H1 (cell line): ENCODE results near the gene SHISA6. TPM values are rescaled to one million over a fixed set of nuclear protein-coding genes. Genes with fewer than 3 reads are reported as not detected.

Source experiments
- CTCF ChIA-PET: fragments of 300-600 bp; sonication (Branson Sonifier 250); formaldehyde crosslinking; loops from one replicate; lab custom pipeline; 2021; ENCODE audit not compliant: partially characterized antibody; lab: Charles Lee
- POLR2A ChIA-PET: fragments of 300-600 bp; sonication (Branson Sonifier 250); formaldehyde crosslinking; loops from one replicate; lab custom pipeline; 2021; ENCODE audit warnings: inconsistent platforms; ENCODE audit not compliant: partially characterized antibody; lab: Charles Lee
- DNase-seq, 2 experiments: peaks; one replicate each; pipeline versions ENCODE4 v3.0.0 to v3.0.0-alpha.2; 2010 to 2022; ENCODE audit warnings: low spot score in 2 of 2, low read depth in 1 of 2, mixed read lengths in 1 of 2
- FAIRE-seq: peaks from 2 replicates; lab custom pipeline; 2011; peaks lifted over from hg19 to GRCh38; lab: Jason Lieb, UNC
- H2AFZ ChIP-seq: 2 replicates; pipeline ENCODE4 v1.8.1; 2012; ENCODE audit warnings: low read length, inconsistent platforms
- H2AK5ac ChIP-seq: 2 replicates; pipeline ENCODE4 v1.6.1; 2013; ENCODE audit warnings: low read depth, low read length
- H2BK120ac ChIP-seq: replicated peaks from 2 replicates; pipeline ENCODE3; 2013; ENCODE audit warnings: low read depth, low read length, inconsistent platforms
- H2BK12ac ChIP-seq: 2 replicates; pipeline ENCODE4 v1.6.1; 2013; ENCODE audit warnings: low read depth, low read length
- H2BK15ac ChIP-seq: 2 replicates; pipeline ENCODE4 v1.6.1; 2013; ENCODE audit warnings: low read length
- H2BK20ac ChIP-seq: 2 replicates; pipeline ENCODE4 v1.6.1; 2013; ENCODE audit warnings: low read length
- H2BK5ac ChIP-seq: 2 replicates; pipeline ENCODE4 v1.6.1; 2013; ENCODE audit warnings: low read depth, low read length
- H3K14ac ChIP-seq: 2 replicates; pipeline ENCODE4 v1.6.1; 2013; ENCODE audit warnings: inconsistent platforms; ENCODE audit not compliant: insufficient read length
- H3K18ac ChIP-seq: 2 replicates; pipeline ENCODE4 v1.6.1; 2013; ENCODE audit warnings: low read length; ENCODE audit errors: extremely low read depth
- H3K23ac ChIP-seq: 2 replicates; pipeline ENCODE4 v1.6.1; 2013; ENCODE audit warnings: inconsistent platforms; ENCODE audit not compliant: insufficient read length
- H3K23me2 ChIP-seq: 2 replicates; pipeline ENCODE4 v1.6.1; 2013; ENCODE audit warnings: low read depth, low read length
- H3K27ac ChIP-seq: 2 replicates; pipeline ENCODE4 v1.6.1; 2011; ENCODE audit warnings: low read depth, low read length, inconsistent platforms
- H3K27me3 ChIP-seq, 4 experiments: replicated peaks in 1 of 4; 1 replicate in 1 of 4; 2 replicates in 3 of 4; pipeline versions ENCODE4 v1.6.1 to v1.8.1; 2011 to 2013; ENCODE audit warnings: low read length in 3 of 4, mild to moderate bottlenecking in 3 of 4, inconsistent platforms in 2 of 4, mixed read lengths in 2 of 4, moderate library complexity in 1 of 4; ENCODE audit not compliant: control insufficient read depth in 3 of 4, insufficient read depth in 3 of 4; ENCODE audit errors: extremely low read depth in 1 of 4
- H3K36me3 ChIP-seq, 4 experiments: 2 replicates each; pipeline versions ENCODE4 v1.6.1 to v1.8.1; 2011 to 2013; ENCODE audit warnings: mild to moderate bottlenecking in 4 of 4, low read length in 3 of 4, moderate library complexity in 2 of 4, control low read depth in 1 of 4, inconsistent platforms in 1 of 4; ENCODE audit not compliant: insufficient read depth in 4 of 4, control insufficient read depth in 2 of 4
- H3K4ac ChIP-seq: replicated peaks from 2 replicates; pipeline ENCODE3; 2013; ENCODE audit warnings: low read length, low read depth, mixed read lengths, inconsistent platforms; ENCODE audit not compliant: insufficient read length
- H3K4me1 ChIP-seq, 4 experiments: replicated peaks in 1 of 4; 1 replicate in 1 of 4; 2 replicates in 3 of 4; pipeline versions ENCODE4 v1.6.1 to v1.8.1; 2011 to 2013; ENCODE audit warnings: low read length in 3 of 4, inconsistent platforms in 2 of 4, mixed read lengths in 1 of 4; ENCODE audit not compliant: insufficient read depth in 4 of 4, control insufficient read depth in 3 of 4
- H3K4me2 ChIP-seq, 2 experiments: 2 replicates each; pipeline versions ENCODE4 v1.6.1 to v1.8.1; 2011 to 2013; ENCODE audit warnings: low read depth in 2 of 2, low read length in 2 of 2, control low read depth in 1 of 2, inconsistent platforms in 1 of 2, mild to moderate bottlenecking in 1 of 2; ENCODE audit not compliant: insufficient read depth in 1 of 2
- H3K4me3 ChIP-seq, 4 experiments: fragments of 200-600, 300-600 bp in 1 of 4; sonication (generic), shearing (Covaris generic), sonication (Bioruptor Twin) in 1 of 4; 2 replicates each; pipeline versions ENCODE4 v1.5.1 to v1.8.1; 2011 to 2016; ENCODE audit warnings: low read length in 4 of 4, low read depth in 3 of 4, control low read depth in 2 of 4, inconsistent platforms in 2 of 4, mild to moderate bottlenecking in 2 of 4, mixed read lengths in 1 of 4, moderate library complexity in 1 of 4; ENCODE audit not compliant: insufficient read depth in 2 of 4; ENCODE audit errors: extremely low read depth in 1 of 4
- H3K56ac ChIP-seq: replicated peaks from 2 replicates; pipeline ENCODE3; 2013; ENCODE audit warnings: low read depth, mild to moderate bottlenecking, mixed read lengths, low read length, inconsistent platforms; ENCODE audit not compliant: insufficient read length
- H3K79me1 ChIP-seq: 2 replicates; pipeline ENCODE4 v1.6.1; 2013; ENCODE audit warnings: low read depth, low read length, control low read depth
- H3K79me2 ChIP-seq, 2 experiments: 2 replicates each; pipeline versions ENCODE4 v1.6.1 to v1.8.1; 2012 to 2013; ENCODE audit warnings: low read length in 2 of 2, mild to moderate bottlenecking in 2 of 2, inconsistent platforms in 1 of 2; ENCODE audit not compliant: insufficient read depth in 2 of 2, control insufficient read depth in 1 of 2
- H3K9ac ChIP-seq, 4 experiments: replicated peaks in 1 of 4; 1 replicate in 1 of 4; 2 replicates in 3 of 4; pipeline versions ENCODE4 v1.6.1 to v1.8.1; 2011 to 2013; ENCODE audit warnings: low read depth in 3 of 4, low read length in 3 of 4, control low read depth in 2 of 4, mild to moderate bottlenecking in 2 of 4, moderate library complexity in 2 of 4, inconsistent platforms in 1 of 4; ENCODE audit errors: extremely low read depth in 1 of 4
- H3K9me3 ChIP-seq, 2 experiments: 2 replicates each; pipeline versions ENCODE4 v1.6.1 to v1.8.1; 2012 to 2013; ENCODE audit warnings: mild to moderate bottlenecking in 2 of 2, moderate library complexity in 2 of 2, control low read depth in 1 of 2, inconsistent platforms in 1 of 2, low read depth in 1 of 2, low read length in 1 of 2, mixed read lengths in 1 of 2; ENCODE audit not compliant: insufficient read depth in 2 of 2
- H4K20me1 ChIP-seq, 2 experiments: replicated peaks in 1 of 2; 2 replicates each; pipeline versions ENCODE3 to v1.8.1; 2011 to 2013; ENCODE audit warnings: inconsistent platforms in 2 of 2, low read length in 2 of 2, mild to moderate bottlenecking in 1 of 2; ENCODE audit not compliant: insufficient read depth in 2 of 2, control insufficient read depth in 1 of 2
- H4K5ac ChIP-seq: 2 replicates; pipeline ENCODE4 v1.6.1; 2013; ENCODE audit warnings: low read length, low read depth, mixed read lengths, inconsistent platforms; ENCODE audit not compliant: insufficient read length
- H4K8ac ChIP-seq: 2 replicates; pipeline ENCODE4 v1.8.0; 2013; ENCODE audit warnings: mild to moderate bottlenecking, moderate library complexity, low read length, inconsistent platforms; ENCODE audit not compliant: insufficient read depth; ENCODE audit errors: extremely low read depth
- H4K91ac ChIP-seq: replicated peaks from 2 replicates; pipeline ENCODE3; 2013; ENCODE audit warnings: low read length, mixed read lengths, inconsistent platforms; ENCODE audit not compliant: insufficient read length
- ASH2L ChIP-seq: fragments of 200-600, 300-600 bp; sonication (generic); IDR thresholded peaks from one replicate; pipeline ENCODE4 v1.7.1; 2017; ENCODE audit warnings: low read length
- CBX5 ChIP-seq: fragments of 300-800, 300-1000 bp; sonication (generic); IDR thresholded peaks from 2 replicates; pipeline ENCODE4 v1.7.1; 2016; ENCODE audit warnings: antibody characterized with exemption, low read length, low read depth
- CBX8 ChIP-seq: fragments of 300-800, 300-1000 bp; sonication (generic); IDR thresholded peaks from 2 replicates; pipeline ENCODE4 v1.7.1; 2016; ENCODE audit warnings: low read depth, low read length, borderline replicate concordance
- CHD1 ChIP-seq: IDR thresholded peaks from 2 replicates; pipeline ENCODE4 v1.6.1; 2012; ENCODE audit warnings: low read depth, low read length, improper control_type of control experiment
- EGR1 ChIP-seq: IDR thresholded peaks from 2 replicates; pipeline ENCODE4 v1.6.1; 2011; ENCODE audit warnings: low read depth, low read length, borderline replicate concordance
- EZH2 ChIP-seq: fragments of 200-600 bp; sonication (generic); IDR thresholded peaks from 2 replicates; pipeline ENCODE4 v1.7.1; 2012; ENCODE audit warnings: low read depth, mild to moderate bottlenecking, moderate library complexity, low read length, inconsistent platforms; ENCODE audit not compliant: severe bottlenecking
- HDAC6 ChIP-seq: IDR thresholded peaks from one replicate; pipeline ENCODE4 v1.7.1; 2012; ENCODE audit warnings: low read depth, mild to moderate bottlenecking, inconsistent platforms, low read length, moderate library complexity
- KDM4A ChIP-seq: IDR thresholded peaks from one replicate; pipeline ENCODE4 v1.7.1; 2012; ENCODE audit warnings: low read depth, mild to moderate bottlenecking, moderate library complexity, low read length, inconsistent platforms; ENCODE audit not compliant: severe bottlenecking
- MAX ChIP-seq: IDR thresholded peaks from 2 replicates; pipeline ENCODE4 v1.6.1; 2012; ENCODE audit warnings: inconsistent platforms
- RBBP5 ChIP-seq: IDR thresholded peaks from 2 replicates; pipeline ENCODE4 v1.7.1; 2012; ENCODE audit warnings: low read depth, mild to moderate bottlenecking, inconsistent platforms, low read length, moderate library complexity, borderline replicate concordance
- SAP30 ChIP-seq: fragments of 300-600 bp; sonication (generic); IDR thresholded peaks from 2 replicates; pipeline ENCODE4 v1.7.1; 2012; ENCODE audit warnings: low read length, moderate library complexity, mild to moderate bottlenecking, inconsistent platforms; ENCODE audit not compliant: insufficient read depth, insufficient replicate concordance
- SIX5 ChIP-seq: IDR thresholded peaks from 2 replicates; pipeline ENCODE4 v1.6.1; 2011; ENCODE audit warnings: mild to moderate bottlenecking, low read depth, low read length
- SP1 ChIP-seq: IDR thresholded peaks from 2 replicates; pipeline ENCODE4 v1.6.1; 2011; ENCODE audit warnings: low read depth, low read length
- SP4 ChIP-seq: IDR thresholded peaks from 2 replicates; pipeline ENCODE4 v1.6.1; 2012; ENCODE audit warnings: low read length, inconsistent platforms
- WGBS, 2 experiments: shearing (Covaris generic) in 1 of 2; methylation state at CpG; one replicate each; pipeline versions ENCODE4 v1.1.6 to v1.1.7; 2013 to 2015; ENCODE audit warnings: low lambda C conversion rate in 2 of 2, mixed read lengths in 2 of 2, inconsistent platforms in 1 of 2, low coverage in 1 of 2, missing lambda C conversion rate in 1 of 2; ENCODE audit not compliant: insufficient replicate concordance in 2 of 2, insufficient coverage in 1 of 2, insufficient read length in 1 of 2; ENCODE audit errors: extremely low coverage in 1 of 2, missing lambda C conversion rate in 1 of 2; 5-methylcytosine and 5-hydroxymethylcytosine counted together
- polyA plus RNA-seq, 7 experiments: library from polyadenylated mRNA; depleted of rRNA in 3 of 7; stranded (reverse) in 5 of 7; unstranded in 2 of 7; fragments of >200 nt in 5 of 7; fragments of 200-250 nt in 2 of 7; gene quantifications; 1 replicate in 5 of 7; 2 replicates in 1 of 7; 4 replicates in 1 of 7; pipeline versions ENCODE4 v1.2.1 to v1.2.3, GENCODE V29; 2011 to 2013; ENCODE audit warnings: missing spikeins in 2 of 7, mixed read lengths in 2 of 7
- total RNA-seq: library from RNA; stranded (reverse); fragmentation: NEBNext Ultra II Directional; extraction: Animal tissue kit (Norgen Biotek cat#: 25700); gene quantifications from 2 replicates; pipeline ENCODE4 v1.2.1, GENCODE V29; 2021

Gene SHISA6
- total and polyA plus RNA-seq, 2 of the 8 experiments (the other 6 are each of a cell fraction or from before 2014, with no cell fraction given) = 2.9 to 4.8 TPM

- H3K79me1 ChIP-seq = no peaks in the 10 kb centered on the region
- WGBS, 2 experiments = 96% methylated on average over 6 of the region's 6 CpGs; no CpG with 5 or more reads in 1 of the 2 experiments
Observed at GRCh38 chr17:11388054-11388453, 147.0 kb downstream of the SHISA6 start.

More at GRCh38 chr17:11388054-11388453, 147.0 kb downstream of the SHISA6 start:
- no peak overlapping the region for H2AK5ac ChIP-seq
- ChIA-PET POLR2A (no interaction called here), CTCF (interaction anchor here (0.6 to 1.3 kb wide), 3 partner anchors 78 to 510 kb away, joined by 3 to 9 read pairs (median 3); no protein-coding TSS in a partner anchor)
- no peak overlapping the region for H3K14ac ChIP-seq
- no peaks in the 10 kb centered on the region for H3K36me3 ChIP-seq
- H3K4me1 ChIP-seq = peaks cover 0 to 3% (median 0%) of the 10 kb centered on the region in 4 experiments; a peak in 1 of 7 replicates
- no peak overlapping the region for H4K5ac ChIP-seq
- no peak overlapping the region for H3K9ac ChIP-seq
- no peak overlapping the region for H2BK20ac ChIP-seq
- no peaks in the 10 kb centered on the region for H3K9me3 ChIP-seq
- H4K20me1 ChIP-seq = no peaks in the 10 kb centered on the region
- no peak overlapping the region for H2BK15ac ChIP-seq
- no peak for FAIRE-seq
- H3K79me2 ChIP-seq = no peaks in the 10 kb centered on the region
- H3K4me2 ChIP-seq = no peak overlapping the region
- no peak overlapping the region for H3K56ac ChIP-seq
- H3K18ac ChIP-seq = no peak overlapping the region
- H2AFZ ChIP-seq = no peak overlapping the region
- H3K4me3 ChIP-seq = no peak overlapping the region
- no peak overlapping the region for H3K23ac ChIP-seq
- TF ChIP-seq CBX5 = no peak
- TF ChIP-seq CBX8 = no peak
- TF ChIP-seq SP1 = no peak
- TF ChIP-seq CHD1 = no peak
- TF ChIP-seq SAP30 = no peak
- TF ChIP-seq MAX = no peak
- no peak for TF ChIP-seq SIX5
- TF ChIP-seq RBBP5 = no peak
- TF ChIP-seq SP4 = no peak
- no peak for TF ChIP-seq ASH2L
- TF ChIP-seq KDM4A = no peak
- no peak for TF ChIP-seq EGR1
- no peak for TF ChIP-seq HDAC6
- TF ChIP-seq EZH2 = no peak
- TF ChIP-seq, all 59 proteins: peak for 0
- Histone ChIP-seq H2BK5ac (no peak overlapping the region), H4K8ac (no peak overlapping the region), H2BK12ac (no peak overlapping the region), H3K27ac (no peak overlapping the region), H3K4ac (no peak overlapping the region), H3K23me2 (no peaks in the 10 kb centered on the region), H4K91ac (no peak overlapping the region), H2BK120ac (no peak overlapping the region), H3K27me3 (no peaks in the 10 kb centered on the region)
- DNase-seq = no peak
